GM06990 (cell line): ENCODE results near the gene SLC6A15.

Experiments used
- DNase-seq: peaks from one replicate; pipeline ENCODE4 v3.0.0-alpha.2; 2011; ENCODE audit not compliant: insufficient read length; ENCODE audit errors: extremely low read depth
- H3K27me3 ChIP-seq: replicated peaks from 2 replicates; pipeline ENCODE4 v1.6.0; 2011; ENCODE audit warnings: low read length; ENCODE audit not compliant: control insufficient read depth, insufficient read depth
- H3K36me3 ChIP-seq: 2 replicates; pipeline ENCODE4 v1.5.1; 2011; ENCODE audit warnings: low read length; ENCODE audit not compliant: control insufficient read depth, insufficient read depth
- H3K4me3 ChIP-seq: replicated peaks from 2 replicates; pipeline ENCODE4 v1.5.1; 2011; ENCODE audit warnings: low read depth, mild to moderate bottlenecking, control low read depth, low read length
- CTCF ChIP-seq: IDR thresholded peaks from 2 replicates; pipeline ENCODE4 v1.5.1; 2011; ENCODE audit warnings: low read length, control low read depth, mild to moderate bottlenecking, inconsistent platforms; ENCODE audit not compliant: insufficient read depth, poor library complexity, severe bottlenecking

The SLC6A15 gene

GRCh38 chr12:84825149-84825548, 87.5 kb downstream of the SLC6A15 start:
- no peak for TF ChIP-seq CTCF
- Histone ChIP-seq H3K36me3 (no peaks in the 10 kb centered on the region), H3K4me3 (no peak overlapping the region), H3K27me3 (no peaks in the 10 kb centered on the region)
- no peak for DNase-seq

- TF ChIP-seq CTCF, result no peak
- H3K36me3 ChIP-seq, result no peaks in the 10 kb centered on the region
- no peaks in the 10 kb centered on the region for H3K27me3 ChIP-seq
- H3K4me3 ChIP-seq, result no peak overlapping the region
- no peak for DNase-seq
Measured at GRCh38 chr12:84822525-84822924, 90.1 kb downstream of the SLC6A15 start.

GRCh38 chr12:84816916-84817695, 95.5 kb downstream of the SLC6A15 start:
- no peak for DNase-seq
- no peak for TF ChIP-seq CTCF
- no peak overlapping the region for H3K4me3 ChIP-seq
- no peaks in the 10 kb centered on the region for H3K27me3 ChIP-seq
- H3K36me3 ChIP-seq, result no peaks in the 10 kb centered on the region

- Histone ChIP-seq H3K4me3 (no peak overlapping the region), H3K27me3 (no peaks in the 10 kb centered on the region), H3K36me3 (no peaks in the 10 kb centered on the region)
- TF ChIP-seq CTCF, result no peak
- no peak for DNase-seq
Measured at GRCh38 chr12:84814664-84815245, 97.8 kb downstream of the SLC6A15 start.

- H3K27me3 ChIP-seq, result no peaks in the 10 kb centered on the region
- no peak for DNase-seq
- no peak for TF ChIP-seq CTCF
- H3K4me3 ChIP-seq, result no peak overlapping the region
- H3K36me3 ChIP-seq, result no peaks in the 10 kb centered on the region
Measured at GRCh38 chr12:84813780-84814663, 98.6 kb downstream of the SLC6A15 start.
